HUES64 (cell line): ENCODE results near the gene TMEM229B.

Experiments used
- H3K27ac ChIP-seq: 2 replicates; pipeline ENCODE4 v1.7.0; 2013; ENCODE audit warnings: low read depth, low read length, inconsistent platforms
- H3K27me3 ChIP-seq: 2 replicates; pipeline ENCODE4 v1.6.1; 2013; ENCODE audit warnings: mild to moderate bottlenecking, low read length; ENCODE audit not compliant: insufficient read depth
- H3K36me3 ChIP-seq: 2 replicates; pipeline ENCODE4 v1.6.1; 2013; ENCODE audit warnings: mild to moderate bottlenecking, low read length; ENCODE audit not compliant: insufficient read depth
- H3K4me1 ChIP-seq: 2 replicates; pipeline ENCODE4 v1.6.1; 2013; ENCODE audit warnings: mild to moderate bottlenecking, low read length, moderate library complexity; ENCODE audit not compliant: insufficient read depth
- H3K4me3 ChIP-seq: 2 replicates; pipeline ENCODE4 v1.5.1; 2013; ENCODE audit warnings: mild to moderate bottlenecking, low read length, moderate library complexity
- H3K9ac ChIP-seq: 2 replicates; pipeline ENCODE4 v1.6.1; 2013; ENCODE audit warnings: mild to moderate bottlenecking, low read depth, low read length
- H3K9me3 ChIP-seq: 2 replicates; pipeline ENCODE4 v1.6.1; 2013; ENCODE audit warnings: low read depth, low read length; ENCODE audit not compliant: insufficient read depth
- WGBS: fragments of 150-250, 120-280 bp; methylation state at CpG from one replicate; pipeline ENCODE4 v1.1.7; 2013; ENCODE audit warnings: missing lambda C conversion rate; 5-methylcytosine and 5-hydroxymethylcytosine counted together

TMEM229B gene

DNA sequence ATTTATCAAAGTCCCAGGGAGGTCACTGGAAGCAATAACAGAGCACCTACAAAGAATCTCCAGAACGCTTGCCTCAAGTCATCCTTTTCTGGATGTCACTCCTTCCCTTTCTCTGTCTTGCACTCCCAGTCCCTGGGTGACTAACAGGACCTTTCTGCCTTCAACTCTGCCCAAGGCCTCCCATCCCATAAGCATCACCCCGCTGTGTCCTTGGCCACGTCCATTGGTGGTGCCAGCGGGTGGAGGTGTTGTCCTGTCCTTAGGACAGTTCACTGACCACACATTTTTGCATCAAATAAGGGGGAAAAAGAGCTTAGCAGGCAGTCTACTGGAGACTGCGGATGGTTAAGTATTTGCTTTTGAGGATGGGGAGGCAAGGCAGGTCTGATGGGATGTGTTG is 52.9 kb downstream of the TMEM229B start:
- Histone ChIP-seq H3K4me1 (0 out of 2 replicates have a peak, but pooled peaks cover 5% of the 10 kb centered on the region), H3K27me3 (no peaks in the 10 kb centered on the region), H3K4me3 (no peak overlapping the region), H3K27ac (no peak overlapping the region), H3K9ac (no peak overlapping the region), H3K36me3 (no peaks in the 10 kb centered on the region), H3K9me3 (no peaks in the 10 kb centered on the region)
- 88% methylated on average over 5 of the region's 5 CpGs for WGBS

DNA sequence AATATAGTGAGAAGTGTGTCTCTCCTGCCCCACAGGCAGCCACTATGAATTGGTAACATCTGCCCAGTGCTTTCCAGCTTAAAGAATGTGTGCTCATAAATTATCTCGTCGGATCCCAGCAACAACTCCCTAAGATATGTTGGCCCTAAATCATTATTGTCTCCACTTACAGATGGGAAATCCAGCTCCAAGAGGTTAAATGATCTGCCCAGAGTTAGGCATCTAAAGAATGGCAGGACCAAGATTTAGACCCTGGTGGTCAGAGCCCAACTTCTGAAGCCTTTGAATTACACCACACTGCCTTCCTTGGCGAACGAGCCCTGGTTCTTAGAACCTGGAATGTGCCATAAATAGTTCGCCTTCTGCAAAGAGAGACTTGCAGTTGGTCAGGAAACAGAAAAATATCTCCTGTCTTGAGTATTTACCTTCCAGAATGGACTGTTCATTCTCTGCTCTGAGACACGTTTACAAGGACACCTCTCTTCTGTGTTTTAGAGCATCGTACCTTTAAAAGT is 56.4 kb downstream of the TMEM229B start:
- no peaks in the 10 kb centered on the region for H3K27me3 ChIP-seq
- H3K9ac ChIP-seq = no peak overlapping the region
- peaks cover 5% of the 10 kb centered on the region; the same call in 1 of the 2 replicates for H3K4me1 ChIP-seq
- 90% methylated on average over 7 of the region's 7 CpGs for WGBS
- no peaks in the 10 kb centered on the region for H3K9me3 ChIP-seq
- H3K27ac ChIP-seq = no peak overlapping the region
- H3K36me3 ChIP-seq = no peaks in the 10 kb centered on the region
- no peak overlapping the region for H3K4me3 ChIP-seq

GRCh38 chr14:67429510-67430205 is 58.9 kb downstream of the TMEM229B start:
- Histone ChIP-seq H3K27ac (no peak overlapping the region), H3K4me3 (no peak overlapping the region), H3K27me3 (no peaks in the 10 kb centered on the region), H3K36me3 (no peaks in the 10 kb centered on the region), H3K9me3 (no peaks in the 10 kb centered on the region), H3K4me1 (peaks cover 5% of the 10 kb centered on the region; the same call in 1 of the 2 replicates), H3K9ac (no peak overlapping the region)
- WGBS = 93% methylated on average over 9 of the region's 9 CpGs

GRCh38 chr14:67428501-67429031 is 60.0 kb downstream of the TMEM229B start:
- no peak overlapping the region for H3K27ac ChIP-seq
- no peaks in the 10 kb centered on the region for H3K9me3 ChIP-seq
- H3K4me3 ChIP-seq = no peak overlapping the region
- no peaks in the 10 kb centered on the region for H3K27me3 ChIP-seq
- peaks cover 5% of the 10 kb centered on the region; the same call in 1 of the 2 replicates for H3K4me1 ChIP-seq
- H3K9ac ChIP-seq = no peak overlapping the region
- WGBS = 73% methylated on average over 7 of the region's 7 CpGs
- no peaks in the 10 kb centered on the region for H3K36me3 ChIP-seq

GRCh38 chr14:67426983-67427606 is 61.4 kb downstream of the TMEM229B start:
- Histone ChIP-seq H3K4me1 (no peaks in the 10 kb centered on the region; the same call in 1 of the 2 replicates), H3K36me3 (no peaks in the 10 kb centered on the region), H3K27me3 (no peaks in the 10 kb centered on the region), H3K9me3 (no peaks in the 10 kb centered on the region), H3K9ac (no peak overlapping the region), H3K4me3 (no peak overlapping the region), H3K27ac (no peak overlapping the region)
- 38% methylated on average over 30 of the region's 30 CpGs for WGBS

GRCh38 chr14:67426161-67426560 is 62.4 kb downstream of the TMEM229B start:
- H3K4me1 ChIP-seq = no peaks in the 10 kb centered on the region; the same call in 1 of the 2 replicates
- no peaks in the 10 kb centered on the region for H3K36me3 ChIP-seq
- no peaks in the 10 kb centered on the region for H3K9me3 ChIP-seq
- 91% methylated on average over 8 of the region's 8 CpGs for WGBS
- no peak overlapping the region for H3K27ac ChIP-seq
- H3K4me3 ChIP-seq = no peak overlapping the region
- no peak overlapping the region for H3K9ac ChIP-seq
- no peaks in the 10 kb centered on the region for H3K27me3 ChIP-seq

- Histone ChIP-seq H3K27ac (no peak overlapping the region), H3K36me3 (no peaks in the 10 kb centered on the region), H3K4me3 (no peak overlapping the region), H3K4me1 (no peaks in the 10 kb centered on the region; the same call in 1 of the 2 replicates), H3K9me3 (no peaks in the 10 kb centered on the region), H3K27me3 (no peaks in the 10 kb centered on the region), H3K9ac (no peak overlapping the region)
- 91% methylated on average over 4 of the region's 4 CpGs for WGBS
Observed at GRCh38 chr14:67425608-67426007, 62.9 kb downstream of the TMEM229B start.

DNA sequence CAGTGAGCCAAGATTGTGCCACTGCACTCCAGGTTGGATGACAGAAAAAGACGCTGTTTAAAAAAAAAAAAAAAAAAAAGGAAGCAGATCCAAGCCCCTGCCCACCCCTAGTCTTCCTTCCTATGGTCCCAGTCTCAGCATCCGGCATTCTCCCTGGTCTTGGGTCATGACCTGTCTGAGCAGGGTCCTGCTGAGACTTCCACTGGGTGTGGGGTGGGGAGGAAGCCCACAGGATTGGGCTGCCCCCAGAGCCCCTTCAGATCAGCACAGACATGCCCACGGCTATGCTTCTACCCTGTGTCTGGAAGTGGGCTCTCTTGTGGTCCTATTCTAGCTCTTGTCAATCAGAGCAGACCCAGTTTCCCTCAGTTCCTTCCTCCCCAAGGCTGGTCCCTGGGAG is 64.0 kb downstream of the TMEM229B start:
- Histone ChIP-seq H3K4me1 (no peaks in the 10 kb centered on the region; the same call in 1 of the 2 replicates), H3K27ac (no peak overlapping the region), H3K9ac (no peak overlapping the region), H3K4me3 (no peak overlapping the region), H3K9me3 (no peaks in the 10 kb centered on the region), H3K36me3 (no peaks in the 10 kb centered on the region), H3K27me3 (no peaks in the 10 kb centered on the region)
- 86% methylated on average over 3 of the region's 3 CpGs for WGBS

DNA sequence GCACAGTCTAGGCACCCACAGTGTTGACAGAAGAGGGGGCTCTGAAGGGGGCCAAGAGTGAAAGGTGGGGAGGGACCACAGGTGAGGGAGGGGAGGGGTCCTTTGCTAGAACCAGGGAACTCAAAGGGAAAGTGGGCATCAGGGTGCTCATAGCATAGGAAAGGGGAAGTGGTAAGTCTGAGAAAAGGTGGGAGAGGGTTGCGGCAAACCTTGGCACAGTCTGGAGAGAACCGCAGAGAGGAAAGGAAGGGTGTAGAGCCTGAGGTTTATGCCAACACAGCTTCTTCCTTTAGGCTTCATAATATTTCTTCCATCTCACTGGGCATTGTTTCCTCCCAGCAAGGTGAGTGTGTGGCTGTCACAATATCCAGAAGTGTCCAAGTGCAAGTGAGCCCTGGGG is 65.1 kb downstream of the TMEM229B start:
- 95% methylated on average over 2 of the region's 2 CpGs for WGBS
- Histone ChIP-seq H3K4me3 (no peak overlapping the region), H3K9ac (no peak overlapping the region), H3K9me3 (no peaks in the 10 kb centered on the region), H3K27me3 (no peaks in the 10 kb centered on the region), H3K4me1 (no peaks in the 10 kb centered on the region; the same call in 1 of the 2 replicates), H3K27ac (no peak overlapping the region), H3K36me3 (no peaks in the 10 kb centered on the region)

DNA sequence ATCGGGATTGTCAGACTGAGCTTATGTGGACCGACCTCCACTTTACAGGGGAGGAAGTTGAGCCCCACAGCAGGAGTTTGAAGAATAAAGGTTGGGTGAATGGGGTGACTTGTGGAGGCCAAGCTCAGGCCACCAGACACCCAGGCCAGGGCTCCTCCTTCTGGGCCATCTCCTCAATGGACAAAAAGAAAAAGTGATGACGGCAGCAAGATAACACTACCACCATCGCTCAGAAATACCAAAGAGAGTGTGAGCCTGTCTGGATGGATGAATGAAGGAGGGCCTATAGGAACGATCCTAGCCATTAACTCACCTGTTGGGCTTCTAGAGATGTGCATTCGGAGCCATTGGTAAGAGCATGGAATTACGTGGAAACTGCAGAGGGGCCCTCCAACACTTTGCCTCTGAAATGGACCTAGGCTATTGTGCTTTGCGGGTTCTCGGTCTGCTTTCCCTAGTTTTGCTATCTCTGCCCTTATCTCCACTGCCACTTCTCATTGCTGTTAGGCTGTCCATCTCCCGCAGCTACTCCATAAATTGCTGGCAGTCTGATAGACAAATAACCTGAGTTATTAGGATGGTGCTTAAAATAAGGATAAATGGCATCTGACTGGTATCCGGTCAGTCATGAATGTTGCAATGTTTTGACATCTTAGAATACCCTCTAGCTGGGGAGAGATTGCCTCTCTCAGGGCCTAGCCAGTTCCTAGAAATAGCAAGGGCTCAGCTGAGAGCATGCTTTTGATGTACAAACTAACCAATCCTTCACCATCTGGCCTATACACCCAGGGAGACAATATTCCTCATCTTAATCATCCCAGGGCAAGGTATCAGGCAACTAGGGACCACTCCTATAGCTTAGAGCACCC is 66.9 kb downstream of the TMEM229B start:
- 94% methylated on average over 11 of the region's 11 CpGs for WGBS
- Histone ChIP-seq H3K4me1 (no peaks in the 10 kb centered on the region), H3K36me3 (no peaks in the 10 kb centered on the region)

More for the DNA sequence above, 66.9 kb downstream of the TMEM229B start:
- H3K27ac ChIP-seq = no peak overlapping the region
- H3K9ac ChIP-seq = no peak overlapping the region
- no peaks in the 10 kb centered on the region for H3K9me3 ChIP-seq
- H3K4me3 ChIP-seq = no peak overlapping the region
- no peaks in the 10 kb centered on the region for H3K27me3 ChIP-seq
